Measurements from ENCODE around the gene TMEM53. TPM values are rescaled to one million over a fixed set of nuclear protein-coding genes. Genes with fewer than 3 reads are reported as not detected.

The TMEM53 gene
- total RNA-seq, 1 donor from 2014 or later, result 27.5 TPM

DNA sequence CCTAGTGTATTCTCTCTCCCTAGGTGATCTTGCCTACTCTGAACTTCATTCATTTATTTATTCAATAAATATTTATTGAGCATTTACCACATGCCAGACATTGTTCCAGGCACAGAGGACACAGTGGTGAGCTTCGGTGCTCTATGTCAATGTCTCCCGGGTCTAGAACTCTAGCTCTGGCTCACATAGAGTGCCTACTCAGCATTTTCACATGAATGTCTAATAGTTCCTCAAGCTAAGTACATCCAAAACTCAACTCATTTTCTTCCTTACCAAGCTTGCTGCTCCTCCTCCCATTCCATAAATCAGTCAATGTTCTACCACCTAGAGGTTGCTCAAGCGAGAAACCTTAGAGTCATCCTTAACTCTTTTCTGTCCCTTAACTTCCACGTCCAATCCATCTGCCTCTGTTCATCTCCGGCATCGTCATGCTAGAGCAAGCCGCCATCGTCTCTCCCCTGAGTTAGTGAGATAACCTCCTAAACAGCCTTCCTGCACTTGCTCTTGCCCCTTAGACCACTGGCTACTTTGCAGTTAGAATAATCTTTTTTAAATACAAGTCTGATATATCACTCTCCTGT is 67.5 kb downstream of the TMEM53 start:
- DNase-seq (ENCODE audit: low spot score), result no peak
- ATAC-seq, result no peak

DNA sequence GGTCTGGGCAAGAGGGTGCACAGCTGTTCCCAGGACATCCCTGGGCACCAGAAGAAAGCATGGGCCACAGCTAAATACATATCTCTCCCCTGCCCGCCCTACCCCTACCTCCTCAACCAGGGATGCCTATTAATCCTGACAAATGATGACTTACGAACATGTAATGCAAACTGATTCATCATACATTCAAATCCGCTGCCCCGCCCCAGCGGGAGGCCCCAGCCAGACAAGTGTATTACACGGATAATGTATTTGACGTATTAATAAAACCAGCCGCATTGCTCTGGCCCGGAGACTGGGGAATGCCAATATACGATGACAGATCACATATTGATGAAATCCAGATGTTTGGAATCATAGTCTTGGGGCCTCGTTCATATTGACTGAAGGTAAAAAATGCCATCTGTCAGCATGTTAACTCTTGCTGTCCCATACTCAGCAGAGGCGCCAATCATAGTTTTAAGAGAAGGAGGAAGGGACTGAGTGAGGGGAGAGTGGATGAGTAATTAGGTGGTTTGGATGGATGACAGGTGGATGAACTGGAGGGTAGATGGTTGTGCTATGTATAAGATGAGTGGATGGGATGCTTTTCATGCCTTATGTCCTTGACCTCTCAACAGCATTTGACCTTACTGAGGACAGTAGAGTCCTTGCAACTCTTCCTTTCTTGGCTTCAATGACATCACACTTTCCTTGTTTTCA is 68.2 kb downstream of the TMEM53 start:
- ATAC-seq (no peak), DNase-seq (ENCODE audit: low spot score) (no peak)

- no peak for DNase-seq (ENCODE audit: low spot score)
- ATAC-seq, result no peak
These were observed 69.9 kb downstream of the TMEM53 start for GRCh38 chr1:44604157-44604955.

DNA sequence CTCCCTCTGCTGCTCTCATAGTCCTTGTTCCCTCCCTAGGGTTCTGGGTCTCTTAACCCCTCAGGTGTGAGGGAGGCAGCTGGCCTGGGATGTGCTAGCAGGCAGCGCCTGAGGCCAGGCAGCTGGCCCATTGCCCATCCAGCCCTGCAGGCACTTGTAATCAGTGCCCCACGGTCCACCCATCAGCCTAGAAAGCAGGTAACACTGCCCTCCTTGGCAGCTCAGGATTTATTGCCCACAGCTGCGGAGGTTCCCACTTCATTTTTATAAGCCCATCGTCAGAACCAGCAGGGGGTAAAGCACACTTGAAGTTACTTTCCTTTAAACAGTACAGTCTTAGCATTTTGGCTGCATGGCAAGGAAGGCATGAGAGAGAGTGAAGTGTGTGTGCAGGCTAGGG is 70.6 kb downstream of the TMEM53 start:
- DNase-seq (ENCODE audit: low spot score) (no peak), ATAC-seq (no peak)

Other genes with a start within 250 kb of the TMEM53 start
- gene ARMH1, start 233 bp upstream of the TMEM53 start, total RNA-seq, result 14.7 TPM
- gene RNU5D-1, start 56.7 kb upstream of the TMEM53 start, total RNA-seq, result not detected
- gene KIF2C, start 65.4 kb upstream of the TMEM53 start, total RNA-seq, result 0.73 TPM
- gene RPS8, start 101.1 kb upstream of the TMEM53 start, total RNA-seq, result 471 TPM
- gene BEST4, start 113.7 kb upstream of the TMEM53 start, total RNA-seq, result 0.10 TPM
- gene PLK3, start 125.9 kb upstream of the TMEM53 start, total RNA-seq, result 2.3 TPM
- gene DYNLT4, start 132.9 kb upstream of the TMEM53 start, total RNA-seq, result 0.55 TPM
- 7.8 TPM for gene BTBD19, start 134.0 kb upstream of the TMEM53 start, total RNA-seq
- gene PTCH2, start 168.8 kb upstream of the TMEM53 start, total RNA-seq, result 0.45 TPM

Measured in left lobe of liver (tissue), 2 donors.